ENCODE measurements around the gene DNM2. TPM values are rescaled to one million over a fixed set of nuclear protein-coding genes. Genes with fewer than 3 reads are reported as not detected.

The DNM2 gene
- total RNA-seq, 1 experiment from 2014 or later, result 131 TPM

DNA sequence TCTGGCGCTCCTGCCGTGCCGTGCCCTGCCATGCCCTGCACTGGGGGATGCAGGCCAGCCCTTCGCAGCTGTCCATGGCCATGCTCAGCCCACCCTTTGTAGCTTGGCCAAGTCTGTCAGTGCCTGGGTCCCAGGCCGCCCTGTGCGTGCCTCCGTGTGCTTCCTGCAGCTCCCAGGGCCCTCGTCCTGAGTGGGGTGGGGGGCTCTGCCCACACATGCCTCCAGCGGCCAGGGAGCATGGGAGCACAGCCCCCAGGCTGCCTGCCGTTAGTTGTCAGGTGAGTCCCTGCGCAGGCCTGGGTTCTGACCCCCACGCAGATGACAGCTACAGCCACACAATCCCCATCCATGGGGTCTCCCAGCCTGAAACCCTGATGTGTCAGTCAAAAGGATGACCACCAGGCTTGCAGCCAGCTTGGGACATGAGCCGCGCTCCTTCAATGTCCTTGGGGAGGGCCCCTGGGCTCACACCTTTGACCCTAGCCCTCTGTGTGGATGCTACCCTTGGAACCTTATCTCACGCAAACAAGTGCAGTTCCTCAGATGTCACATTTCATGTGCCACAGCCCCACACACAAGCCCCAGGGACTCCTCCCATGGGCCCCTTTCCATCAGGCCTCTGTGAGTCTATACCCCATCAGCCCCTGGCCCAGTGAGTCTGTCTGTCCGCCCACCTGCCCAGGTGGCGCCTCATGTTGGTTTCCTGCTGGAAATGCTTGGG is 93.7 kb downstream of the DNM2 start (continued):
- no peak for TF ChIP-seq TCF7 (CRISPR knock-in tag; IDR thresholded peaks at IDR 0.05; ENCODE audit: low read depth)

- no peaks in the 10 kb centered on the region for H3K27me3 Mint-ChIP-seq (ENCODE audit: low read depth)
- H3K4me1 Mint-ChIP-seq, result no peaks in the 10 kb centered on the region
- TF ChIP-seq ZNF512 (CRISPR knock-in tag; IDR thresholded peaks at IDR 0.05; ENCODE audit: borderline replicate concordance) (no peak), STAT6 (CRISPR knock-in tag; conservative IDR thresholded peaks at IDR 0.05; ENCODE audit: low read depth) (no peak), NFATC4 (CRISPR knock-in tag; IDR thresholded peaks at IDR 0.05) (no peak)
- TF ChIP-seq, protein P1, sequence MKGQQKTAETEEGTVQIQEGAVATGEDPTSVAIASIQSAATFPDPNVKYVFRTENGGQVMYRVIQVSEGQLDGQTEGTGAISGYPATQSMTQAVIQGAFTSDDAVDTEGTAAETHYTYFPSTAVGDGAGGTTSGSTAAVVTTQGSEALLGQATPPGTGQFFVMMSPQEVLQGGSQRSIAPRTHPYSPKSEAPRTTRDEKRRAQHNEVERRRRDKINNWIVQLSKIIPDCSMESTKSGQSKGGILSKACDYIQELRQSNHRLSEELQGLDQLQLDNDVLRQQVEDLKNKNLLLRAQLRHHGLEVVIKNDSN (CRISPR knock-in tag; IDR thresholded peaks at IDR 0.05), result no peak
- TF ChIP-seq, protein P2, sequence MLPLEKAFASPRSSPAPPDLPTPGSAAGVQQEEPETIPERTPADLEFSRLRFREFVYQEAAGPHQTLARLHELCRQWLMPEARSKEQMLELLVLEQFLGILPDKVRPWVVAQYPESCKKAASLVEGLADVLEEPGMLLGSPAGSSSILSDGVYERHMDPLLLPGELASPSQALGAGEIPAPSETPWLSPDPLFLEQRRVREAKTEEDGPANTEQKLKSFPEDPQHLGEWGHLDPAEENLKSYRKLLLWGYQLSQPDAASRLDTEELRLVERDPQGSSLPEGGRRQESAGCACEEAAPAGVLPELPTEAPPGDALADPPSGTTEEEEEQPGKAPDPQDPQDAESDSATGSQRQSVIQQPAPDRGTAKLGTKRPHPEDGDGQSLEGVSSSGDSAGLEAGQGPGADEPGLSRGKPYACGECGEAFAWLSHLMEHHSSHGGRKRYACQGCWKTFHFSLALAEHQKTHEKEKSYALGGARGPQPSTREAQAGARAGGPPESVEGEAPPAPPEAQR (CRISPR knock-in tag; IDR thresholded peaks at IDR 0.05), result no peak
- ChIA-PET POLR2A (no interaction called here), CTCF (interaction anchor here (1.5 kb wide), 1 partner anchor 12 kb away, joined by 3 read pairs; no protein-coding TSS in a partner anchor)
- ATAC-seq, result peak; percentile 55
- H3K27ac Mint-ChIP-seq, result no peak overlapping the region
- H3K4me3 Mint-ChIP-seq, result no peak overlapping the region
- H3K9me3 Mint-ChIP-seq, result no peaks in the 10 kb centered on the region
- no peak for DNase-seq (ENCODE audit: low spot score)
- peaks cover 16% of the 10 kb centered on the region for H3K36me3 Mint-ChIP-seq
Observed at GRCh38 chr19:10812196-10812595, 94.3 kb downstream of the DNM2 start.

- H3K9me3 Mint-ChIP-seq, result no peaks in the 10 kb centered on the region
- no peak overlapping the region for H3K27ac Mint-ChIP-seq
- ATAC-seq, result no peak
- H3K36me3 Mint-ChIP-seq, result peaks cover 16% of the 10 kb centered on the region
- ChIA-PET POLR2A (no interaction called here), CTCF (no interaction called here)
- TF ChIP-seq, protein P3, sequence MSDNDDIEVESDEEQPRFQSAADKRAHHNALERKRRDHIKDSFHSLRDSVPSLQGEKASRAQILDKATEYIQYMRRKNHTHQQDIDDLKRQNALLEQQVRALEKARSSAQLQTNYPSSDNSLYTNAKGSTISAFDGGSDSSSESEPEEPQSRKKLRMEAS (CRISPR knock-in tag; IDR thresholded peaks at IDR 0.05), result no peak
- TF ChIP-seq ETV6 (CRISPR knock-in tag; IDR thresholded peaks at IDR 0.05) (no peak), NFE2L1 (CRISPR knock-in tag; IDR thresholded peaks at IDR 0.05) (no peak), ESRRA (CRISPR knock-in tag; IDR thresholded peaks at IDR 0.05; ENCODE audit: borderline replicate concordance) (no peak)
- H3K4me3 Mint-ChIP-seq, result no peak overlapping the region
- no peak for DNase-seq (ENCODE audit: low spot score)
- H3K4me1 Mint-ChIP-seq, result no peaks in the 10 kb centered on the region
- H3K27me3 Mint-ChIP-seq (ENCODE audit: low read depth), result no peaks in the 10 kb centered on the region
Observed at GRCh38 chr19:10812902-10813404, 95.1 kb downstream of the DNM2 start.

- Mint-ChIP-seq H3K9me3 (no peaks in the 10 kb centered on the region), H3K4me3 (no peak overlapping the region), H3K27me3 (ENCODE audit: low read depth) (no peaks in the 10 kb centered on the region), H3K4me1 (no peaks in the 10 kb centered on the region), H3K36me3 (peaks cover 15% of the 10 kb centered on the region), H3K27ac (no peak overlapping the region)
- ATAC-seq, result no peak
- CTCF ChIA-PET, result interaction anchor here (0.7 to 1.6 kb wide), 6 partner anchors 9 to 115 kb away, joined by 3 to 5 read pairs (median 4); no protein-coding TSS in a partner anchor
- DNase-seq (ENCODE audit: low spot score), result no peak
- POLR2A ChIA-PET, result no interaction called here
- TF ChIP-seq NFATC4 (CRISPR knock-in tag; IDR thresholded peaks at IDR 0.05) (no peak), MYBL2 (CRISPR knock-in tag; IDR thresholded peaks at IDR 0.05) (no peak), TEAD4 (CRISPR knock-in tag; IDR thresholded peaks at IDR 0.05) (no peak), NFE2L1 (CRISPR knock-in tag; IDR thresholded peaks at IDR 0.05) (no peak)
- TF ChIP-seq, protein P2 (CRISPR knock-in tag; IDR thresholded peaks at IDR 0.05), result no peak
- TF ChIP-seq, protein P4, sequence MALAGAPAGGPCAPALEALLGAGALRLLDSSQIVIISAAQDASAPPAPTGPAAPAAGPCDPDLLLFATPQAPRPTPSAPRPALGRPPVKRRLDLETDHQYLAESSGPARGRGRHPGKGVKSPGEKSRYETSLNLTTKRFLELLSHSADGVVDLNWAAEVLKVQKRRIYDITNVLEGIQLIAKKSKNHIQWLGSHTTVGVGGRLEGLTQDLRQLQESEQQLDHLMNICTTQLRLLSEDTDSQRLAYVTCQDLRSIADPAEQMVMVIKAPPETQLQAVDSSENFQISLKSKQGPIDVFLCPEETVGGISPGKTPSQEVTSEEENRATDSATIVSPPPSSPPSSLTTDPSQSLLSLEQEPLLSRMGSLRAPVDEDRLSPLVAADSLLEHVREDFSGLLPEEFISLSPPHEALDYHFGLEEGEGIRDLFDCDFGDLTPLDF (CRISPR knock-in tag; IDR thresholded peaks at IDR 0.05), result no peak
- TF ChIP-seq, protein P5, sequence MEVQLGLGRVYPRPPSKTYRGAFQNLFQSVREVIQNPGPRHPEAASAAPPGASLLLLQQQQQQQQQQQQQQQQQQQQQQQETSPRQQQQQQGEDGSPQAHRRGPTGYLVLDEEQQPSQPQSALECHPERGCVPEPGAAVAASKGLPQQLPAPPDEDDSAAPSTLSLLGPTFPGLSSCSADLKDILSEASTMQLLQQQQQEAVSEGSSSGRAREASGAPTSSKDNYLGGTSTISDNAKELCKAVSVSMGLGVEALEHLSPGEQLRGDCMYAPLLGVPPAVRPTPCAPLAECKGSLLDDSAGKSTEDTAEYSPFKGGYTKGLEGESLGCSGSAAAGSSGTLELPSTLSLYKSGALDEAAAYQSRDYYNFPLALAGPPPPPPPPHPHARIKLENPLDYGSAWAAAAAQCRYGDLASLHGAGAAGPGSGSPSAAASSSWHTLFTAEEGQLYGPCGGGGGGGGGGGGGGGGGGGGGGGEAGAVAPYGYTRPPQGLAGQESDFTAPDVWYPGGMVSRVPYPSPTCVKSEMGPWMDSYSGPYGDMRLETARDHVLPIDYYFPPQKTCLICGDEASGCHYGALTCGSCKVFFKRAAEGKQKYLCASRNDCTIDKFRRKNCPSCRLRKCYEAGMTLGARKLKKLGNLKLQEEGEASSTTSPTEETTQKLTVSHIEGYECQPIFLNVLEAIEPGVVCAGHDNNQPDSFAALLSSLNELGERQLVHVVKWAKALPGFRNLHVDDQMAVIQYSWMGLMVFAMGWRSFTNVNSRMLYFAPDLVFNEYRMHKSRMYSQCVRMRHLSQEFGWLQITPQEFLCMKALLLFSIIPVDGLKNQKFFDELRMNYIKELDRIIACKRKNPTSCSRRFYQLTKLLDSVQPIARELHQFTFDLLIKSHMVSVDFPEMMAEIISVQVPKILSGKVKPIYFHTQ (CRISPR knock-in tag; IDR thresholded peaks at IDR 0.05), result no peak
Observed at GRCh38 chr19:10815007-10815536, 97.2 kb downstream of the DNM2 start.

Measured in WTC11 (cell line).